Measurements from ENCODE around the gene DDX54. TPM values are rescaled to one million over a fixed set of nuclear protein-coding genes. Genes with fewer than 3 reads are reported as not detected.
"Not testable (repeated sequence)": the region's sequence is repeated elsewhere in the genome, so short reads cannot be mapped to it uniquely, and the experiment has no call there.

DDX54 gene
- total RNA-seq, 1 donor from 2014 or later, result 78.5 TPM

- DNase-seq (ENCODE audit: low read depth), result peak; percentile 67
Observed at GRCh38 chr12:113127791-113128199, 57.5 kb downstream of the DDX54 start.

- no peak for DNase-seq (ENCODE audit: low read depth)
Observed at GRCh38 chr12:113120670-113121370, 64.5 kb downstream of the DDX54 start.

- no peak for DNase-seq (ENCODE audit: low read depth)
Observed at GRCh38 chr12:113119980-113120669, 65.2 kb downstream of the DDX54 start.

GRCh38 chr12:113118142-113118541 is 67.1 kb downstream of the DDX54 start:
- no peak for DNase-seq (ENCODE audit: low read depth)

GRCh38 chr12:113117684-113118083 is 67.6 kb downstream of the DDX54 start:
- DNase-seq (ENCODE audit: low read depth), result not testable (repeated sequence)

- no peak for DNase-seq (ENCODE audit: low read depth)
Observed at GRCh38 chr12:113116875-113117274, 68.4 kb downstream of the DDX54 start.

GRCh38 chr12:113115455-113116126 is 69.7 kb downstream of the DDX54 start:
- no peak for DNase-seq (ENCODE audit: low read depth)

- DNase-seq (ENCODE audit: low read depth), result no peak
Observed at GRCh38 chr12:113114447-113115178, 70.7 kb downstream of the DDX54 start.

GRCh38 chr12:113113397-113113796 is 71.9 kb downstream of the DDX54 start:
- DNase-seq (ENCODE audit: low read depth), result no peak

GRCh38 chr12:113112043-113112899 is 73.0 kb downstream of the DDX54 start:
- no peak for DNase-seq (ENCODE audit: low read depth)

GRCh38 chr12:113111247-113111646 is 74.0 kb downstream of the DDX54 start:
- DNase-seq (ENCODE audit: low read depth), result no peak

- DNase-seq (ENCODE audit: low read depth), result no peak
Observed at GRCh38 chr12:113109872-113110599, 75.2 kb downstream of the DDX54 start.

GRCh38 chr12:113109360-113109759 is 75.9 kb downstream of the DDX54 start:
- no peak for DNase-seq (ENCODE audit: low read depth)

GRCh38 chr12:113108308-113108707 is 77.0 kb downstream of the DDX54 start:
- DNase-seq (ENCODE audit: low read depth), result no peak

Small RNA genes within 50 kb of the gene (microRNA-seq; reads per million reads assigned to microRNA genes)
- not detected for gene MIR7106

Other genes with a start within 250 kb of the DDX54 start
- 4.7 and 7.1 TPM in 2 replicates for gene OAS3, start 247.0 kb downstream of the DDX54 start, total RNA-seq
- 5.6 and 9.1 TPM in 2 replicates for gene OAS2, start 207.0 kb downstream of the DDX54 start, total RNA-seq
- gene DTX1, start 128.7 kb downstream of the DDX54 start, total RNA-seq, result 0.13 TPM in 1 of 2 replicates, not detected in the other
- not detected in 2 replicates for gene RASAL1, start 49.7 kb downstream of the DDX54 start, total RNA-seq
- not detected in 2 replicates for gene CFAP73, start 35.8 kb downstream of the DDX54 start, total RNA-seq
- 43.7 and 65.3 TPM in 2 replicates for gene RITA1, start 243 bp upstream of the DDX54 start, total RNA-seq
- gene TPCN1, start 36.0 kb upstream of the DDX54 start, total RNA-seq, result 42.0 and 43.1 TPM in 2 replicates
- gene SLC8B1, start 149.6 kb upstream of the DDX54 start, total RNA-seq, result 6.2 and 20.2 TPM in 2 replicates
- 25.9 and 30.8 TPM in 2 replicates for gene PLBD2, start 173.1 kb upstream of the DDX54 start, total RNA-seq
- gene SDS, start 218.4 kb upstream of the DDX54 start, total RNA-seq, result not detected in 2 replicates
- gene SDSL, start 236.9 kb upstream of the DDX54 start, total RNA-seq, result 2.8 and 7.3 TPM in 2 replicates